ENCODE measurements around the gene PAQR7. TPM values are rescaled to one million over a fixed set of nuclear protein-coding genes. Genes with fewer than 3 reads are reported as not detected.
A peak's percentile ranks its signal among the peaks of the same experiment; 100 is the strongest.

Gene PAQR7
- total and polyA plus RNA-seq, 4 donors, result 4.2 to 12.1 (median 6.6) TPM

GRCh38 chr1:25821112-25821476, 54.4 kb downstream of the PAQR7 start:
- WGBS, 2 donors, result 24 to 31% methylated on average over 10 of the region's 10 CpGs
- Histone ChIP-seq H3K4me1 (ENCODE audit: control insufficient read depth in 5 of 5, insufficient read depth in 5 of 5, low read length in 5 of 5) (peaks cover 6 to 35% (median 21%) of the 10 kb centered on the region in 5 donors), H3K36me3 (ENCODE audit: control insufficient read depth in 4 of 4, insufficient read depth in 4 of 4, low read length in 4 of 4) (peaks cover 0 to 9% (median 6%) of the 10 kb centered on the region in 4 donors), H3K27me3 (ENCODE audit: control insufficient read depth in 3 of 3, insufficient read depth in 3 of 3, low read length in 2 of 3) (no peaks in the 10 kb centered on the region), H3K27ac (ENCODE audit: low read depth in 1 of 2, low read length in 1 of 2) (peak overlapping the region; percentile 89 to 90), H3K9me3 (ENCODE audit: control insufficient read depth in 4 of 4, insufficient read depth in 3 of 4, low read length in 3 of 4) (no peaks in the 10 kb centered on the region), H3K9ac (ENCODE audit: insufficient read depth in 1 of 2, low read length in 2 of 2) (peak overlapping the region; percentile 59 to 83), H3K4me3 (peak overlapping the region; percentile 81)
- DNase-seq (no peak), ATAC-seq (ENCODE audit: insufficient read depth, low FRiP score) (no peak)
- TF ChIP-seq CTCF (IDR thresholded peaks at IDR 0.05; ENCODE audit: control extremely low read depth, extremely low read depth), result no peak

- peak overlapping the region; percentile 89 to 90 for H3K27ac ChIP-seq (ENCODE audit: low read depth in 1 of 2, low read length in 1 of 2)
- H3K4me1 ChIP-seq (ENCODE audit: control insufficient read depth in 5 of 5, insufficient read depth in 5 of 5, low read length in 5 of 5), result peaks cover 6 to 35% (median 21%) of the 10 kb centered on the region in 5 donors
- H3K27me3 ChIP-seq (ENCODE audit: control insufficient read depth in 3 of 3, insufficient read depth in 3 of 3, low read length in 2 of 3), result no peaks in the 10 kb centered on the region
- DNase-seq (peak in 2 of 3 donors; percentile 45 to 50), ATAC-seq (ENCODE audit: insufficient read depth, low FRiP score) (peak; percentile 51)
- H3K9me3 ChIP-seq (ENCODE audit: control insufficient read depth in 4 of 4, insufficient read depth in 3 of 4, low read length in 3 of 4), result no peaks in the 10 kb centered on the region
- WGBS, 2 donors, result 1% methylated on average over 64 to 67 of the region's 67 CpGs
- peaks cover 0 to 12% (median 4%) of the 10 kb centered on the region in 4 donors for H3K36me3 ChIP-seq (ENCODE audit: control insufficient read depth in 4 of 4, insufficient read depth in 4 of 4, low read length in 4 of 4)
- TF ChIP-seq CTCF (IDR thresholded peaks at IDR 0.05; ENCODE audit: control extremely low read depth, extremely low read depth), result no peak
- peak overlapping the region; percentile 81 for H3K4me3 ChIP-seq
- H3K9ac ChIP-seq (ENCODE audit: insufficient read depth in 1 of 2, low read length in 2 of 2), result peak overlapping the region; percentile 59 to 83
These were observed 55.0 kb downstream of the PAQR7 start for GRCh38 chr1:25820247-25821111.

DNA sequence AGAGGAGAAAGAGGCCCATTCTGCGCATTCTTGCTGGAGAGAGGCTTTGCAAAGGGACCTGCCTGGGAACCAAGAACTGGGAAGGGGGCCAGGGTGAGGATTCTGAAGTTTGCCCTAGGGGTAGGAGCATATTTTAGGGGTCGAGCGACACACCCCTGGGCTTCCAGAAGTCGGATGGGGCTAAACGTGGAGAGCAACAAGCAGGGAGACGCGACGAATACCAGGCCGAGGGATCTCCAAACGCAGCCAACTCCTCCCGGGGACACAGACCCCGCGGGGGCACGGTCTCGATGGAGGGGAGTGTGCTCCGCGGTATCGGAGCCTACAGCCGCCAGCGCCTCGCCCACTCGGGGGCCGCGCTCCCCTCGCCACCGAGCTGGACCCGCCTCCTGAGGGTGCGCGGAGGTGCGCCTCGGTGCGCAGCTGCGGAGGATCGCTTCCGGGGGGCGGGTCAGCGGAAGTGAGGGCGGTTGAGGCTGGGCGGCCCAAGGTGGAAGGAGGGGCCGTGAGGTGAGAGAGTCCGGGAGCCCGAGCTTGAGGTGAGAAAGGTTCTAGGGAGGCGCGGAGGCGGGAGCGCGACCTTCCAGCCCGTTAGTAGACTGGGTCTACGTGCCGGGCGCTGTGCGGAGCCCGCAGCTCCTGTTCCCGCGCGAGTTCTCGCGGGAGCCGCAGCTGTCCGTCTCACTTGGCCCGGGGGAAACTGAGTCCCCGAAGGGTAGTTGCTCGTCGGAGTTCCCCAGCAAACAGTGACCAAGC, 55.8 kb downstream of the PAQR7 start, which contains the start of gene MTFR1L:
Gene MTFR1L (plus strand): TSS at position 464 of the 756 bp plus-strand sequence. CDS start 3,151 bp downstream, outside the sequence.
- peak within 1 kb of the TSS; percentile 81 for H3K4me3 ChIP-seq
- 1% methylated on average over 64 of the region's 64 CpGs for WGBS, 2 donors
- peak within 1 kb of the TSS; percentile 59 to 90 for H3K9ac ChIP-seq (ENCODE audit: insufficient read depth in 1 of 2, low read length in 2 of 2)
- peak within 1 kb of the TSS; percentile 89 to 90 for H3K27ac ChIP-seq (ENCODE audit: low read depth in 1 of 2, low read length in 1 of 2)
- peaks cover 6 to 35% (median 21%) of the 10 kb centered on the region in 5 donors for H3K4me1 ChIP-seq (ENCODE audit: control insufficient read depth in 5 of 5, insufficient read depth in 5 of 5, low read length in 5 of 5)
- no peaks in the 10 kb centered on the region for H3K27me3 ChIP-seq (ENCODE audit: control insufficient read depth in 3 of 3, insufficient read depth in 3 of 3, low read length in 2 of 3)
- DNase-seq (peak; percentile 87 to 93 (median 88)), ATAC-seq (ENCODE audit: insufficient read depth, low FRiP score) (peak; percentile 92)
- H3K36me3 ChIP-seq (ENCODE audit: control insufficient read depth in 4 of 4, insufficient read depth in 4 of 4, low read length in 4 of 4), result peaks cover 0 to 16% (median 2%) of the 10 kb centered on the region in 4 donors
- H3K9me3 ChIP-seq (ENCODE audit: control insufficient read depth in 4 of 4, insufficient read depth in 3 of 4, low read length in 3 of 4), result no peaks in the 10 kb centered on the region
- no peak for TF ChIP-seq CTCF (IDR thresholded peaks at IDR 0.05; ENCODE audit: control extremely low read depth, extremely low read depth)
